Colonic mucosa (tissue), 4 donors: ENCODE data around the gene MMEL1. TPM values are rescaled to one million over a fixed set of nuclear protein-coding genes. Genes with fewer than 3 reads are reported as not detected.

Experiments used
- DNase-seq: peaks from one replicate; pipeline ENCODE4 v3.0.0-alpha.2; 2020
- H3K27ac ChIP-seq: fragments of 200-600 bp; one replicate; pipeline ENCODE4 v1.8.0; 2021
- H3K27me3 ChIP-seq: fragments of 200-600 bp; one replicate; pipeline ENCODE4 v1.8.0; 2021
- H3K36me3 ChIP-seq: fragments of 200-600 bp; one replicate; pipeline ENCODE4 v1.8.0; 2021
- H3K4me1 ChIP-seq: fragments of 200-600 bp; one replicate; pipeline ENCODE4 v1.8.0; 2021; ENCODE audit warnings: mild to moderate bottlenecking
- H3K4me3 ChIP-seq: fragments of 200-600 bp; one replicate; pipeline ENCODE4 v1.8.0; 2021
- H3K9ac ChIP-seq, 2 donors: one replicate each; pipeline ENCODE4 v1.7.0; 2013; ENCODE audit warnings: control low read depth in 2 of 2, low read depth in 2 of 2, low read length in 2 of 2
- H3K9me3 ChIP-seq: fragments of 200-600 bp; one replicate; pipeline ENCODE4 v1.8.0; 2021
- intact Hi-C: fragments of 100-400 bp; cut with DNase I; formaldehyde crosslinking; loops from one replicate; pipeline ENCODE4 v1.14.1; 2022
- total RNA-seq, 2 donors: library from RNA; stranded (reverse); fragmentation: NEBNext Ultra II Directional in 1 of 2; extraction: Animal tissue kit (Norgen Biotek cat#: 25700) in 1 of 2; gene quantifications; one replicate each; pipeline ENCODE4 v1.2.1, GENCODE V29; 2021
- TF ChIP-seq, protein P1 (sequence below): fragments of 200-600 bp; IDR thresholded peaks from one replicate; pipeline ENCODE4 v1.8.0; 2022; ENCODE audit warnings: antibody characterized with exemption, mild to moderate bottlenecking
- donor health status: healthy.
- donor health status: DM: no; HTN: no; CAD: no.
- donor health status: DM: no; HTN: no; CAD: no.

The MMEL1 gene
- total RNA-seq, 2 donors from 2014 or later: 11.4 to 13.9 TPM

DNA sequence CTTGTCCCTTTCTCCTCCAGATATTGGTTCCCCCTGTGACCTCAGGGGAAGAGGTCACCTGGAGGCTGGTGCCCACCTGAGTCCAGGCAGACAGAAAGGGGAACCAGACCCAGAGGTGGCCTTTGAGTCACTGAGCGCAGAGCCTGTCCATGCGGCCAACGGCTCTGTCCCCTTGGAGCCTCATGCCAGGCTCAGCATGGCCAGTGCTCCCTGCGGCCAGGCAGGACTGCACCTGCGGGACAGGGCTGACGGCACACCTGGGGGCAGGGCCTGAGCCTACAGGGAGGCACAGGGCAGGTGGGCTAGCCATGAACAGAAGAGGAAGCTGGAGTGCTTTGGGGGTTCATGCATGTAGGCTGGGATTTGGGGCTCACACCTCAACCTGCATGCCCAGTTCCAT lies 74.0 kb downstream of the MMEL1 start:
- intact Hi-C loops: no loop called here
- Histone ChIP-seq H3K9ac (no peak overlapping the region), H3K27ac (no peak overlapping the region), H3K36me3 (peaks cover 16% of the 10 kb centered on the region), H3K9me3 (no peaks in the 10 kb centered on the region), H3K4me3 (no peak overlapping the region), H3K27me3 (no peaks in the 10 kb centered on the region), H3K4me1 (peaks cover 4% of the 10 kb centered on the region)
- TF ChIP-seq, protein P1, sequence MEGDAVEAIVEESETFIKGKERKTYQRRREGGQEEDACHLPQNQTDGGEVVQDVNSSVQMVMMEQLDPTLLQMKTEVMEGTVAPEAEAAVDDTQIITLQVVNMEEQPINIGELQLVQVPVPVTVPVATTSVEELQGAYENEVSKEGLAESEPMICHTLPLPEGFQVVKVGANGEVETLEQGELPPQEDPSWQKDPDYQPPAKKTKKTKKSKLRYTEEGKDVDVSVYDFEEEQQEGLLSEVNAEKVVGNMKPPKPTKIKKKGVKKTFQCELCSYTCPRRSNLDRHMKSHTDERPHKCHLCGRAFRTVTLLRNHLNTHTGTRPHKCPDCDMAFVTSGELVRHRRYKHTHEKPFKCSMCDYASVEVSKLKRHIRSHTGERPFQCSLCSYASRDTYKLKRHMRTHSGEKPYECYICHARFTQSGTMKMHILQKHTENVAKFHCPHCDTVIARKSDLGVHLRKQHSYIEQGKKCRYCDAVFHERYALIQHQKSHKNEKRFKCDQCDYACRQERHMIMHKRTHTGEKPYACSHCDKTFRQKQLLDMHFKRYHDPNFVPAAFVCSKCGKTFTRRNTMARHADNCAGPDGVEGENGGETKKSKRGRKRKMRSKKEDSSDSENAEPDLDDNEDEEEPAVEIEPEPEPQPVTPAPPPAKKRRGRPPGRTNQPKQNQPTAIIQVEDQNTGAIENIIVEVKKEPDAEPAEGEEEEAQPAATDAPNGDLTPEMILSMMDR: no peak
- no peak for DNase-seq

DNA sequence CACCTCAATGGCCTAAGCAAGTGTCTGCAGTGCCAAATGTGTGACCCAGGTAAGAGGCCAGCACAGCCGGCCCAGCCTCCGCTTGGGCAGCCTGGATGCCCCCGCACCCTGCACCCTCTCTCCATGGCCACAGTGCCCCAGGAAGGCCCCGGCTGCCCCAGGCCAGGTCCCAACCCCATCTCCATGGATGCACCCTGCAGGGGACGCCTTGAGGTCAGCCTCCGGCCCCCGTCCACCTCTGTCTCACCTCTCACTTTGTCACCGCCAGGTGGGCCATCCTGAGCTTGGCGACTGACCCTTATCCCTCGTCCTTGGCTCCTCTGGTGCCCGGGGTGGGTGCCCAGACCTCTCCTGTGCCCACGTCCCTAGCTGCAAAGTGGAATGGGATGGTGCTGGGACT lies 74.4 kb downstream of the MMEL1 start:
- intact Hi-C loops: no loop called here
- no peaks in the 10 kb centered on the region for H3K27me3 ChIP-seq
- no peak for DNase-seq
- H3K4me3 ChIP-seq: peak overlapping the region; percentile 51
- H3K4me1 ChIP-seq: peaks cover 4% of the 10 kb centered on the region
- no peak overlapping the region for H3K27ac ChIP-seq
- peaks cover 16% of the 10 kb centered on the region for H3K36me3 ChIP-seq
- TF ChIP-seq, protein P1: no peak
- peak overlapping the region in 1 of 2 donors; percentile 100 for H3K9ac ChIP-seq
- no peaks in the 10 kb centered on the region for H3K9me3 ChIP-seq

DNA sequence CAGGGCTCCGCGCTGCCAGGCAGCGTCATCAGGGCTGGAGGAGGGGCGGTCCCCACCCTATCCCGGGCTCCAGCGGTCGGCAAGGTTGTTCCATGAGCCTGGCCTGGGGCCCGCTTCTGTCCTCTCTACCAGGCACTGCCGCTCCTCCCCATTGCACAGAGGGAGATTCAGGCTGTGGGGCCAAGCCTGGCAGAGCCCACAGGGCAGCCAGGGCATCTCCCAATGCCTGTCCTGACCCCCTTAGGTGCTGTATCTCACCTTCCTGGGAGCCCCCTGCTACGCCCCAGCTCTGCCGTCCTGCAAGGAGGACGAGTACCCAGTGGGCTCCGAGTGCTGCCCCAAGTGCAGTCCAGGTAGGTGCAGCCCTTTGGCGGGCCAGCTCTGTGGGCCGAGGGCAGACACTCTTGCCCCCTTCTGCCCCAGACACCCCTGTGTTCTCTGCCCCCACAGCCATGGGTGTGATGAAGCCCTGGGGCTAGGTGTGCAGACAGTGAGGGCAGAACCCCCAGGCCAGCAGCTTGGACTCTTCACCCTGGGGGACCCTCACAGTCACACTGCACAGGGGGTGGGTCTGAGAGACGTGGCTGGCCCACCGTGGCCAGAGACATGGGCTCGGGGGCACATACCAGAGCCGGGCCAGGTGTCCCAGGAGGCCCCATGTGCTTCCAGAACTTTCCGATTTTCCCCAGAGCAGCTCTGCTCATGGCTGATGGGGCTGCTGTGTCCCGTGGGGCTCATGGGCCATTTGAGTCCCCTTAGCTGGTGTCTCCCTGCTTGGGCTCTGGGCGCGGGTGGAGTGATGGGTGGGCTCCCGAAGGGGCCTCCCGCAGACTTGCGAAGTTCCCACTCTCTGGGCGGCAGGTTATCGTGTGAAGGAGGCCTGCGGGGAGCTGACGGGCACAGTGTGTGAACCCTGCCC lies 75.1 kb downstream of the MMEL1 start:
- Histone ChIP-seq H3K9me3 (no peaks in the 10 kb centered on the region), H3K27me3 (no peaks in the 10 kb centered on the region), H3K9ac (peak overlapping the region; percentile 82 to 100), H3K27ac (peak overlapping the region; percentile 86), H3K4me1 (peaks cover 4% of the 10 kb centered on the region), H3K4me3 (peak overlapping the region; percentile 51), H3K36me3 (peaks cover 16% of the 10 kb centered on the region)
- intact Hi-C loops: no loop called here
- TF ChIP-seq, protein P1: no peak
- DNase-seq: peak; percentile 84

DNA sequence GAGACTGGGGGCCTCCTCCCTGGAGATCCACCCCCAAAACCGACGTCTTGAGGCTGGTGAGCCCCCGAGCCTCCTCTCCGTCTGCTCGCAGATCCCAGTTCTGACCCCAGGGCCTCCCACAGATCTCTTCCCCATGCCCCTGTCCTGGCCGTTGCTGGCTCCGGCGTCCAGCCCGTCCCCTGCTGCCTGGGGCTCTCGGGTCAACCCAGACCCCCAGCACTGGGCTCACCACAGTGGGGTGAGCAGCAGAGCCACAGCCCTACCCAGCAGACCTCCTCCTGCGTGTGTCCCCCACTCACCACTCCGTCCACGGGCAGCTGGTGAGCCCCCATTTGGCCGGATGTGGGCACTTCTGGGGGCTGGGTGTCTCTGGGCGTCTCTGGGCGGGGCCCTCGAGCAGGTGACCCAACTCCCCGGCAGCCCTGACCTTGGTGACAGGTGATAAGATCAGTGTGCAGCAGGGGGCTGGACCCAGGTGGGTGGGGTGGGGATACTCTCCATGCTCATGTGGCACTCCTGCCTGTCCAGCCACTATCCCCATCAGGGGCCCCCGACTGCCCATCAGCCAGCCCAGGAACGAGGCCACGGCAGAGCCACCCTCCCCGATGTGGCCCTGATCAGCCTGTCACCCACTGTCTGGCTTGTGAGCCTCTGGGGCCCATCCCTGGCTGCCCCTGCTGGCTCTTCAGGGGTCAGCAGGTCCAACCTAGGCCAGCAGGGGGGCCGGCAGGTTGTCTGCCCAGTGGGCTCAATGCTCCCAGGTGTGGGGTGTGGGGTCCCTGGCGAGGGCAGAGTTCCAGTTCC lies 75.9 kb downstream of the MMEL1 start:
- intact Hi-C loops: no loop called here
- no peaks in the 10 kb centered on the region for H3K27me3 ChIP-seq
- H3K27ac ChIP-seq: peak overlapping the region; percentile 86
- H3K9me3 ChIP-seq: no peaks in the 10 kb centered on the region
- H3K36me3 ChIP-seq: peaks cover 16% of the 10 kb centered on the region
- H3K4me3 ChIP-seq: peak overlapping the region; percentile 51
- DNase-seq: peak; percentile 84
- H3K9ac ChIP-seq: peak overlapping the region; percentile 82 to 100
- peaks cover 4% of the 10 kb centered on the region for H3K4me1 ChIP-seq
- TF ChIP-seq, protein P1: no peak

DNA sequence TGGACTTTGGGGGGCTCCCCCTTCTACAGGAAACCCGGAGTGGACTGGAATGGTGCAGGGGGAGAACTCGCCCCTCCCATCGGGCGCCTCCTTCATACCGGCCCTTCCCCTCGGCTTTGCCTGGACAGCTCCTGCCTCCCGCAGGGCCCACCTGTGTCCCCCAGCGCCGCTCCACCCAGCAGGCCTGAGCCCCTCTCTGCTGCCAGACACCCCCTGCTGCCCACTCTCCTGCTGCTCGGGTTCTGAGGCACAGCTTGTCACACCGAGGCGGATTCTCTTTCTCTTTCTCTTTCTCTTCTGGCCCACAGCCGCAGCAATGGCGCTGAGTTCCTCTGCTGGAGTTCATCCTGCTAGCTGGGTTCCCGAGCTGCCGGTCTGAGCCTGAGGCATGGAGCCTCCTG lies 76.5 kb downstream of the MMEL1 start, which contains the start of gene TNFRSF14:
TSS of gene TNFRSF14 (plus strand) at position 95 of the 401 bp plus-strand sequence. CDS start at position 389, 294 bp downstream.
- Histone ChIP-seq H3K4me1 (peaks cover 4% of the 10 kb centered on the region), H3K9ac (peak within 1 kb of the TSS; percentile 82 to 100)
- intact Hi-C loops: no loop called here

More for the DNA sequence above, 76.5 kb downstream of the MMEL1 start, which contains the start of gene TNFRSF14:
- DNase-seq: peak; percentile 77
- Histone ChIP-seq H3K27ac (peak within 1 kb of the TSS; percentile 86), H3K9me3 (no peaks in the 10 kb centered on the region), H3K36me3 (peaks cover 16% of the 10 kb centered on the region), H3K4me3 (peak within 1 kb of the TSS; percentile 51), H3K27me3 (no peaks in the 10 kb centered on the region)
- TF ChIP-seq, protein P1: no peak
